Brain microvascular endothelial cell (primary cell): ENCODE measurements around the gene WDR43.

Source experiments
- DNase-seq: peaks from one replicate; pipeline ENCODE4 v3.0.0-alpha.2; 2020
- H3K27ac ChIP-seq: fragments of 250-450 bp; sonication (Bioruptor Pico); 2 replicates; pipeline ENCODE4 v1.5.1; 2020; ENCODE audit warnings: mild to moderate bottlenecking, moderate library complexity
- H3K27me3 ChIP-seq: fragments of 250-450 bp; sonication (Bioruptor Pico); replicated peaks from 2 replicates; pipeline ENCODE4 v1.5.1; 2020; ENCODE audit warnings: mild to moderate bottlenecking
- H3K36me3 ChIP-seq: fragments of 250-450 bp; sonication (Bioruptor Pico); replicated peaks from 2 replicates; pipeline ENCODE4 v1.5.1; 2020; ENCODE audit warnings: mild to moderate bottlenecking
- H3K4me3 ChIP-seq: 2 replicates; pipeline ENCODE4 v1.5.1; 2011; ENCODE audit warnings: low read depth, mild to moderate bottlenecking, control low read depth, low read length, moderate library complexity
- in situ Hi-C: cut with HindIII; loops from 2 replicates; pipeline ENCODE4 v1.10.0; 2017; ENCODE audit warnings: low sequenced_read_pairs, low pct_ligation_motif_present
- TF ChIP-seq, protein P1 (sequence below): IDR thresholded peaks from 2 replicates; pipeline ENCODE4 v1.5.1; 2011; ENCODE audit warnings: low read depth, mild to moderate bottlenecking, moderate library complexity, low read length, control low read depth, inconsistent platforms; ENCODE audit errors: missing control alignments

Gene WDR43

DNA sequence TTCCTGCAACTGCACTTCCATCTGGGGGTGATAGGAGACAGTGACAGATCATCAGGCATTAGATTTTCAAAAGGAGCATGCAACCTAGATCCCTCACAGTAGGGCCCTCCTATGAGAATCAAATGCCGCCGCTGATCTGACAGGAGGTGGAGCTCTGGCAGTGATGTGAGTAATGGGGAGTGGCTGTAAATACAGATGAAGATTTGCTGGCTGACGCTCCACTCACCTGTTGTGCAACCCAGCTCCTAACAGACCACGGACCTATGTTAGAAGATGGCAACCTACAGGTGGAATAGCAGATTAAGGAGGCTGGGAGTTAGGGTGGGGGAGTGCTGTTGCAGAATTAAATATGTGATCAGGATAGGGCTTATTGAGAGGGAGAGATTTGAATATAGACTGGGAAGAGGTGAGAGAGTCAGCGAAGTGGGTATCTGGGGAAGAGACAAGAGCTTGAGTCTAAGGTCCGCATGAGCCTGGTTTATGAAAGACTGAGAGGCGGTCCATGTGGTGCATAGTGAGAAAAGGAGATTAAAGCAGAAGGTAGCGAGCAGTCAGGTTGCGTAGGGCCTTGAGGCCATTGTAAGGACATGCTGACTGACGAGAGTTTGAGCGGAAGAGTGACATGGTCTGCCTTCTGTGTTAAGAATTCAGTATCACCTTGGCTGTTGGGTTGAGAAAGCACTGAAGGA is 55.3 kb downstream of the WDR43 start:
- in situ Hi-C loops, result no loop called here
- H3K27me3 ChIP-seq, result no peaks in the 10 kb centered on the region
- DNase-seq, result no peak
- TF ChIP-seq, protein P1, sequence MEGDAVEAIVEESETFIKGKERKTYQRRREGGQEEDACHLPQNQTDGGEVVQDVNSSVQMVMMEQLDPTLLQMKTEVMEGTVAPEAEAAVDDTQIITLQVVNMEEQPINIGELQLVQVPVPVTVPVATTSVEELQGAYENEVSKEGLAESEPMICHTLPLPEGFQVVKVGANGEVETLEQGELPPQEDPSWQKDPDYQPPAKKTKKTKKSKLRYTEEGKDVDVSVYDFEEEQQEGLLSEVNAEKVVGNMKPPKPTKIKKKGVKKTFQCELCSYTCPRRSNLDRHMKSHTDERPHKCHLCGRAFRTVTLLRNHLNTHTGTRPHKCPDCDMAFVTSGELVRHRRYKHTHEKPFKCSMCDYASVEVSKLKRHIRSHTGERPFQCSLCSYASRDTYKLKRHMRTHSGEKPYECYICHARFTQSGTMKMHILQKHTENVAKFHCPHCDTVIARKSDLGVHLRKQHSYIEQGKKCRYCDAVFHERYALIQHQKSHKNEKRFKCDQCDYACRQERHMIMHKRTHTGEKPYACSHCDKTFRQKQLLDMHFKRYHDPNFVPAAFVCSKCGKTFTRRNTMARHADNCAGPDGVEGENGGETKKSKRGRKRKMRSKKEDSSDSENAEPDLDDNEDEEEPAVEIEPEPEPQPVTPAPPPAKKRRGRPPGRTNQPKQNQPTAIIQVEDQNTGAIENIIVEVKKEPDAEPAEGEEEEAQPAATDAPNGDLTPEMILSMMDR, result no peak
- H3K36me3 ChIP-seq, result peaks cover 34% of the 10 kb centered on the region
- no peak overlapping the region for H3K4me3 ChIP-seq
- H3K27ac ChIP-seq, result no peak overlapping the region

DNA sequence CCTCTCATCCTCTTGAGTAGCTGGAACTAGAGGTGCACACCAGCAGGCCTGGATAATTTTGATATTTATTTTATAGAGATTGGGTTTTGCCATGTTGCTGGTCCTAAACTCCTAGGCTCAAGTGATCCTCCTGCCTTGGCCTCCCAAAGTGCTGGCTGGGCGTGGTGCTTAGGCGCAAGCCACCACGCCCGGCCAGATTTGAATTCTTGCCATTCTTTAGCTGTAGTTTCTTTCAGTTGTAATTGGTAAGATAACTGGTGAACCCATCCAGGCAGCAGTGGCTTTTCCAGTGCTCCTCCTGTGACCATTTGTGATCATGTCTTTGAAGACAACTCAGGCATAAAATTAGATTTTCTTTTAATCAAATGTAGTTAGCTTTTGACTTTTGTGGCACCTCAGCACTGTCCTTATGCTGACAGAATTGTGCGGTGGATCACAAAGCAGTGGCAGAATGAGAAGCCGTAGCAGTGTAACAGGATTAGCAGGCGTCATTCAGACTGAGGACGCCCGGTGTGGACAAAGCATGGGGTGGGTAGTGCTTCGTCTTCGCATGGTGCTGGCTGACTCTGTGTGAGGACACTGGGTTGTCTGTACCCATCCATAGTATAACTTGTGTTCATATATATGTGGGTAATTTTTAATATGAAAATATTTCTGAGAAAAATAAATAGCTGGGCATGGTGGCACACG is 56.6 kb downstream of the WDR43 start:
- no peak overlapping the region for H3K4me3 ChIP-seq
- no peak for DNase-seq
- H3K36me3 ChIP-seq, result peaks cover 22% of the 10 kb centered on the region
- H3K27ac ChIP-seq, result no peak overlapping the region
- in situ Hi-C loops, result no loop called here
- TF ChIP-seq, protein P1, result no peak
- no peaks in the 10 kb centered on the region for H3K27me3 ChIP-seq

- in situ Hi-C loops, result no loop called here
- no peaks in the 10 kb centered on the region for H3K27me3 ChIP-seq
- peak; percentile 13 for DNase-seq
- H3K27ac ChIP-seq, result no peak overlapping the region
- TF ChIP-seq, protein P1, result no peak
- peaks cover 14% of the 10 kb centered on the region for H3K36me3 ChIP-seq
- no peak overlapping the region for H3K4me3 ChIP-seq
Observed at GRCh38 chr2:28951910-28952835, 57.7 kb downstream of the WDR43 start.

DNA sequence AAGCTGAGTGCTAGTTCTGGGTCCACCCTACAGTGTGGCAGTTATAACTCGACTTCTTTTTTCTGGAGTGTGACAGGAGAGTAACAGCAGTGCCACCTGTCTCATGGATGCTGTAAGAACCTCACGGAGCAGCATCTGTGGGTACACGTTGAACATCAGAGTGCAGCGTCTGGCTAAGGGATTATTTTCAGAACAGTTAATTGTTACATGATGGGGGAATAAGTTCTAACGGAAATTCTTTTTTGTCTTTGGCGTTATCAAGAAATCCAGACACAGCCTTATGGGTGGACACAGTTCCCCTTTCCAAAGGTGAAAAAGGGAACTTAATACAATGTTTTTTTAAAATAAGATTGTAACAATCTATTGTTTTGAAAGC is 58.4 kb downstream of the WDR43 start:
- no peak for DNase-seq
- H3K4me3 ChIP-seq, result no peak overlapping the region
- no peaks in the 10 kb centered on the region for H3K27me3 ChIP-seq
- in situ Hi-C loops, result no loop called here
- H3K36me3 ChIP-seq, result peaks cover 14% of the 10 kb centered on the region
- H3K27ac ChIP-seq, result no peak overlapping the region
- TF ChIP-seq, protein P1, result no peak

DNA sequence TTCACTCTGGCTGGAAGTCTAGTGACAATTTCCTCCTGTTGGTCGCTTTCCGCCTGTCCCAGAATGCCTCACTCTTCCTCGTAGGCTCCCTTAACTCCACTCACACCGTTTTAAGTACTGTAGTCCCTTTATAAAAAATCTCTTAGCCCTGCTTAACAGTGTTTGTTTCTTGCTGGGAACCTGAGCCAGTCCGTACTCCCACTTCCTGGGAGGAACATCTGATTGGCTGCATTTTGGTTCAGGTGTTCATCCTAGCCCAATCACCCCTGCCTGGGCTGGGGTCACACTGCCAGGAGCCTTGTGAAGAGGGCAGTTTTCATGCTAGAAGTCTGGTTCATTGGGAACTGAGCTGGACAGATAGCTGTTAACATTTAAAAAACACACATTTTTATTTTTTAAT is 61.0 kb downstream of the WDR43 start:
- H3K27ac ChIP-seq, result no peak overlapping the region
- in situ Hi-C loops, result no loop called here
- DNase-seq, result no peak
- H3K4me3 ChIP-seq, result no peak overlapping the region
- H3K27me3 ChIP-seq, result no peaks in the 10 kb centered on the region
- TF ChIP-seq, protein P1, result no peak
- no peaks in the 10 kb centered on the region for H3K36me3 ChIP-seq
